Fibroblast of pulmonary artery (primary cell): ENCODE results near the gene SALL2.

ENCODE experiments used
- DNase-seq: peaks from one replicate; pipeline ENCODE4 v3.0.0-alpha.2; 2010; ENCODE audit warnings: low read depth
- H3K4me3 ChIP-seq: replicated peaks from 2 replicates; pipeline ENCODE4 v1.5.1; 2011; ENCODE audit warnings: low read depth, mild to moderate bottlenecking, control low read depth, low read length, moderate library complexity
- CTCF ChIP-seq: IDR thresholded peaks from 2 replicates; pipeline ENCODE4 v1.5.1; 2011; ENCODE audit warnings: mild to moderate bottlenecking, control low read depth, low read length, inconsistent platforms; ENCODE audit errors: missing control alignments

The SALL2 gene

GRCh38 chr14:21525962-21526671, at the start of gene SALL2:
Gene SALL2, minus strand, starts transcription at chr14:21526346. Its CDS starts 219 bp downstream, at chr14:21526127.
- DNase-seq: peak; percentile 61
- peak within 1 kb of the TSS; percentile 70 for H3K4me3 ChIP-seq
- no peak for TF ChIP-seq CTCF

- DNase-seq: no peak
- H3K4me3 ChIP-seq: no peak overlapping the region
- no peak for TF ChIP-seq CTCF
Measured at GRCh38 chr14:21575661-21576060, 49.5 kb upstream of the SALL2 start.

GRCh38 chr14:21572604-21573003, 46.5 kb upstream of the SALL2 start:
- H3K4me3 ChIP-seq: no peak overlapping the region
- no peak for TF ChIP-seq CTCF
- DNase-seq: no peak

- no peak overlapping the region for H3K4me3 ChIP-seq
- TF ChIP-seq CTCF: no peak
- DNase-seq: no peak
Measured at GRCh38 chr14:21558703-21559170, 32.6 kb upstream of the SALL2 start.

- peak; percentile 93 for DNase-seq
- H3K4me3 ChIP-seq: peak overlapping the region; percentile 47
- TF ChIP-seq CTCF: peak; percentile 59
Measured at GRCh38 chr14:21557084-21557901, 31.1 kb upstream of the SALL2 start.

- no peak for TF ChIP-seq CTCF
- DNase-seq: no peak
- H3K4me3 ChIP-seq: no peak overlapping the region
Measured at GRCh38 chr14:21556378-21557083, 30.4 kb upstream of the SALL2 start.
